Measurements from ENCODE around the gene ANO5.

ANO5 gene, protein sequence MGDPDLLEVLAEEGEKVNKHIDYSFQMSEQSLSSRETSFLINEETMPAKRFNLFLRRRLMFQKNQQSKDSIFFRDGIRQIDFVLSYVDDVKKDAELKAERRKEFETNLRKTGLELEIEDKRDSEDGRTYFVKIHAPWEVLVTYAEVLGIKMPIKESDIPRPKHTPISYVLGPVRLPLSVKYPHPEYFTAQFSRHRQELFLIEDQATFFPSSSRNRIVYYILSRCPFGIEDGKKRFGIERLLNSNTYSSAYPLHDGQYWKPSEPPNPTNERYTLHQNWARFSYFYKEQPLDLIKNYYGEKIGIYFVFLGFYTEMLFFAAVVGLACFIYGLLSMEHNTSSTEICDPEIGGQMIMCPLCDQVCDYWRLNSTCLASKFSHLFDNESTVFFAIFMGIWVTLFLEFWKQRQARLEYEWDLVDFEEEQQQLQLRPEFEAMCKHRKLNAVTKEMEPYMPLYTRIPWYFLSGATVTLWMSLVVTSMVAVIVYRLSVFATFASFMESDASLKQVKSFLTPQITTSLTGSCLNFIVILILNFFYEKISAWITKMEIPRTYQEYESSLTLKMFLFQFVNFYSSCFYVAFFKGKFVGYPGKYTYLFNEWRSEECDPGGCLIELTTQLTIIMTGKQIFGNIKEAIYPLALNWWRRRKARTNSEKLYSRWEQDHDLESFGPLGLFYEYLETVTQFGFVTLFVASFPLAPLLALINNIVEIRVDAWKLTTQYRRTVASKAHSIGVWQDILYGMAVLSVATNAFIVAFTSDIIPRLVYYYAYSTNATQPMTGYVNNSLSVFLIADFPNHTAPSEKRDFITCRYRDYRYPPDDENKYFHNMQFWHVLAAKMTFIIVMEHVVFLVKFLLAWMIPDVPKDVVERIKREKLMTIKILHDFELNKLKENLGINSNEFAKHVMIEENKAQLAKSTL

GRCh38 chr11:22192642-22193347 is at the start of gene ANO5:
Gene ANO5, plus strand, starts transcription at chr11:22193085. Its CDS starts 408 bp downstream, at chr11:22193493.
- DNase-seq = no peak

DNA sequence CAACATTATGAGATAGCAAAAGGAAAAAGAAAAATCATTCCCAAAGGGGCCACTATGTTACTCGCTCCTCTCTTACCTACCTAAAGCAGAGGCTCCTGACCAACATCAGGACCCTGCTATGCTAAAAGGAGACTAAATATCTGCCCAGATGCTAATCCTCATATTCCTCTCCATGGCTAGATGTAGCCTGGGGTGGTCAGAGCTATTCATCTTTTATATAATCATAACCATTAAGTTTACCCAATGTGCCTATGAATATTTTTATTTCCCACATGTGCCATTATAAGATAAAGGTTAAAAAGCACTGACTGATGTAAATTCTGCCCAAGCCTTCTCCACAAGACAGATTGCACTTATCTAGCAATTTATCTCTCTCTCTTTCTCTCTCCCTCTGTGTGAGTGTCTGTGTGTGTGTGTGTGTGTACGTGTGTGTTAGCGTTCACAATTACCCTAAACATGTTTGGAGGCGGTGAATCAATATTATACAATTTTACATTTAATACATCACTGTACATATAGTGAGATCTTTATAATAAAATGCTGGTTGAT is 41.2 kb upstream of the ANO5 start:
- no peak for DNase-seq

GRCh38 chr11:22157531-22157930 is 35.4 kb upstream of the ANO5 start:
- DNase-seq = no peak

DNA sequence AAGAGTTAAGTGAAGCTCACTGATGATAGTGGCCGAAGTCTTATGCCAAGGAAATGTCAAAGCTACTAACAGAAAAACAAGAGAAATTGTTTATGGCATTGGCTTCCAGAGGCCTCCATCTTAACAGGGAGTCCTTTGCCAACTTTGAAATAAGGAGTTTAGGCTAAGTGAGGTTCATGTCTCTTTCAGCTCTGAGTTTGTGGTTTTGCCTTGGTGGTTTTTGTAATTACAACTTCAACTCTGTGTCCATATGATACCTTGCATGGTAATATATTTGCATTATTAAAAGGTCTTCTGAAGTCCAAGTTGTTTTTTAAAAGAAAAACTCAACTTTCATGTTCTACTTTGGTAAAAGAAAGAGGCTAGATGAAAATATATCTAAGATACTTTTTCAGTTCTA is 31.4 kb upstream of the ANO5 start:
- DNase-seq = no peak

DNA sequence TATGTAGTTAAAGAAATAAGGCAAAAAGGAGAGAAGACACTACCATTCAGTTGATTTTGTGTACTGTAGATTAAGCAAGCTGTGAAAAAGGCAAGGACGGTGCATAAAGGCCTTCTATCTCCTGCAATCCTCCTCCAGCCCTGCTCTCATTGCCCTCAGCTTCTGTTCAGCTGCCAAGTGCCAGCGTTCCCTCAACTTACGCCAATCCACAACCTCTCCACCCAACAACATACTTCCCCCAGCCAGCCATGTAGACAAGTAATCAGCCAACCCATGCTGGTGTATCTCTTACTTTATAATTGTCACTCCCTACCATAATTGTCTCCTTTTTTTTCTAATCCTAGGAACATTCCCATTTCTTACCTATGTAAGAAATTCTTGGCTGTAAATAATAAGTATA is 30.1 kb upstream of the ANO5 start:
- DNase-seq = no peak

DNA sequence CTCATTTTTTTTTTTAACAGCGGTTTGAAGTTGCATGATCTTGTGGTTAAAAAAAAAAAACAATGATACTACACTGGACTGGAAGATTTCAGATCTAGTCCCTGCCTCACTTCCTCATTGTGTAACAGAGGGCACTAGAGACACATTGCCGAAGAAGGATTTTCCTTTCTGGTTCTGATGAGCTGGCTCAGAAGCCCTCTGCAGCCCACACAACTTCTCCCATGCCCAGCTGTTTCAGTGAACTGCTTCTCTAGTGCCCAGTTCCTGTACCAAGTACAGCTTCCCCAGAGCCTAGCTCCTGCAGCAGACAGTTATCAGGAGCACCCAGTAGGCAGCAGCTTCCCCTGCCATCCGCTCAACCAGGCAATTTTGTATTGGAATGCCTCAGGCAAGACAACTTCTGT is 29.5 kb upstream of the ANO5 start:
- DNase-seq = no peak

- DNase-seq = no peak
These were observed 27.8 kb upstream of the ANO5 start for GRCh38 chr11:22165087-22165486.

DNA sequence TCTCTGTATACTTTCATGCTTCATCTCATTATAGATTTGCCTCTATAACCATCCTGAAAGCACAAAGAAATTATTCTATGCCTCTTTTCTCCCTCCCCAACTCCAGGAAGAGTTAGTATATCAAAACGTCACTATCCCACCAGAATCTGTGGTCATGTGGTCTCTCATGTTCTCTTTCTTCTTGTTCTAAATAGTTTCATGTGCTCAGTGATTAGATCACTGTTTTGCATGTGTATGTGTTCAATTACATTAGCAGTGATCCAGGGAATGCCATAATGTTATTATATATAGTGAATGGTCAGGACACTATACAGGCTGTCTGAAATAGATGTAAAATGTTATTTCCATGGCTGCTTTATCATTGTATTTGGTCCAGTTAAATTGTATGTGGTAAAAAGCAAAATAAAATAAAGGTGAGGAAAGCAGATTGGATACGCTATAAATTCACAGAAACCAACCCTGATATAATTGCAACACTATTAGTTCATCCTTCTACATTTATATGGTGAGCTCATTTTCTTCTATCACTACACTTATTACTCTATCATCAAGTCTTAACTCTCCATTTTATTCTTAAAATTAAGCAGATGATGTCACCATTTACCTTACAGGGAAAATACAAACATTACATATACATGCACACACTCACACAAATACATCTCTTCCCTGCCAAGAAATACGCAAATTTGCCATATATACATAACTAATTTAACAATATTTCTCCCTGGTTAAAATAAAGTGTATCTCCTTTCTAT is 26.9 kb upstream of the ANO5 start:
- no peak for DNase-seq

DNA sequence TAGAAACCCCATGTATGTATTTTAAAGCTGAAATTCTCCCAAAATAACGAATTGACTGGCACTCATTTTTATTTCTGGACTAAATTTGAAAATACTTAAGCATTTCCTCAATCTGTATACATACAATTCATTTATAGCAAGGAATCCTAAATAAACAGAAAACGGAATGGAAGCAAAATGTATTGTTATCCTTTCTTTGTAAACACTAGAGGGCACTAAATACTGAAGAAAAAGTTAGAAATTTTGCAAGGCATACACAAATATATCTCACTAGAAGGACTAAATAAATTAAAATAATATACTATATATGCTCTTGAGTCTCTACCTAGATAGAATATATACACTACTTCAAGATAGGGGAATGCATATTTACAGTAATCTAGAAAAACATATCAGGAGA is 23.1 kb upstream of the ANO5 start:
- DNase-seq = no peak

GRCh38 chr11:22173532-22173931 is 19.4 kb upstream of the ANO5 start:
- no peak for DNase-seq

DNA sequence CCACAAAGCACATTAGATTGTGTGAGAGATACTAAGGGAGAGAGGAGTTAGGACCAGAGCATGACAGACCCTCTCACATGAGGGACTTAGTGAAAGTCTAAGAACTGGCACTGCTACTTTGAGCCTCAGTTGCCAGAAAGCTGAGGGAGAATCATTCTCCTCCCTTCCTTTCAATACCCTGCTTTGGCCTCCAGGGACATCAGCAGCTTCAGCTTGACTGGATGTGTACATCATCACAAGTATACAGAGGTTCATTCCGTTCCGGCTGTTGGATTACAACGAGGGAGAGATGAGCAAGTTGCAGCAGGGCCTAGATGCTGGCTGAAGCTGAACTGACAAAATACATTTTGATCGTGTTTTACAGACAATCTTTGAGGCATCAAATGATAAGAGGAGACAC is 15.7 kb upstream of the ANO5 start:
- no peak for DNase-seq

DNA sequence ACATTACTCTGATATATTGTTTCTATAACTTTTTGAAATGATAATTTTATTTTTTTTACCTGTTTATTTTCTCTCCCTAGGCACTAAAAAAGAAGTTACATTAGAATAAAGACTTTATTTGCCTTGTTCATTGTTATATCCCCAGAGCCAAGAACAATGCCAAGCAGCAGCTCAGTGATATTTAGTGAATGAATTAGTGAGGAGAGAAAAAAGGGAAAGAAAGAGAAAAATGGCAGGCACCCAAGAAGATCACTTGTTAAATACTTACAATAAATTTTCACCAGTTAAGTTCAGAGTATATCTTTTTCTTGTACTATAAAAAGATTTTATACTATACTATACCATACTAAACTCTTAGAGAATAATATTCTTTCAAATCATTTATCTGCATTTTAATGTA is 13.3 kb upstream of the ANO5 start:
- DNase-seq = no peak

GRCh38 chr11:22180131-22180530 is 12.8 kb upstream of the ANO5 start:
- DNase-seq = no peak

GRCh38 chr11:22189660-22190059 is 3.2 kb upstream of the ANO5 start:
- DNase-seq = no peak

- DNase-seq = no peak
These were observed 1.9 kb upstream of the ANO5 start for GRCh38 chr11:22190827-22191463.

DNA sequence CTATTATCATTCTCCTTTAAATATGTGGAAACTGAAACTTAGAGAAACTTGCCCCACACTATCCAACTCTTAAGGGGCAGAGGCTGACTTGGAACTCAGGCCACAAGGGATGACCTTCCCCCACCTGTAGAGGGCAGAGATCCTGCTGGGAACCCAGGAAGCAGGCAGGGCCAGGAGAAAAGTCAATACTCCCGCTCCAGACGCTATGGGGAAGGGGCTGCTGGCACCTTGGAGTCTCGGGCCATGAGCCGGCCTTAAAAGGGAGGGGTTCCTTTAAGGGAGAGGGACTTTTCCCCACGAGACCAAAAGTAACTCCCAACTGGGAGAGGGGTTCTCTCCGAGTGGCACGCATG is 620 bp upstream of the ANO5 start:
- no peak for DNase-seq

DNA sequence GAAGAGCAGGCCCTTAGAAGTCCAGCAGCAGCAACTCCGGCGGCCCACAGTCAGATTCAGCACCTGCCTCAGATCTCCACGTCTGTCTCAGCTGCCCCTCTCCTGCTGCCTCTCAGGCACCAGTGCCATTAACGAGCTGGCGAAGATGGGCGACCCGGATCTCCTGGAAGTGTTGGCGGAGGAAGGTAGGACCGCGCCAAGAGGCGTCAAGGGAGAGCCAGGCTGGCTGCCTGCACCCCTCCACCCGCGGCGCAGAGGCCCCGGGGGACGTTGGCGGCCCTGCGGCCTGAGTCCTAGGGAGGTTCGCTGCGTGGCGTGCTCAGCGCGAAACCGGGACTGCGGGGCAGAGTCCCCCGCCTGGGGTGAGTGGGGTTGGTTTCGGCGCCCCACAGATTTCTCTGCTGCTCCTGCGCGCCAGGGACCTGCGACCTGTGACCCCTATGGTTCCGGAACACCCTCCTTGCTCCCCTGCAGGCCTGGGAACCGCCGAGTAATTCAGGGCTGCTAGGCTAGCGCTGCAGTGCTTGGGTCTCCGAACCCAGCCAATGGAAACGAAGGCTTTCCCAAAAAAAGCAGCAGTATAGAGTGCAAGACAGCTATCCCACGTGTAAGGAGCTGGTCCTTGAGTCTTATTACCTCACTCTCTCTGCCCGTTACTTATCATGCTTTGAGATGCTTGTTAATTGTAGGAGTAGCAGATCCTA is 615 bp downstream of the ANO5 start:
- DNase-seq = no peak

- DNase-seq = no peak
These were observed 1.4 kb downstream of the ANO5 start for GRCh38 chr11:22194306-22194705.

- no peak for DNase-seq
These were observed 2.0 kb downstream of the ANO5 start for GRCh38 chr11:22194907-22195306.

DNA sequence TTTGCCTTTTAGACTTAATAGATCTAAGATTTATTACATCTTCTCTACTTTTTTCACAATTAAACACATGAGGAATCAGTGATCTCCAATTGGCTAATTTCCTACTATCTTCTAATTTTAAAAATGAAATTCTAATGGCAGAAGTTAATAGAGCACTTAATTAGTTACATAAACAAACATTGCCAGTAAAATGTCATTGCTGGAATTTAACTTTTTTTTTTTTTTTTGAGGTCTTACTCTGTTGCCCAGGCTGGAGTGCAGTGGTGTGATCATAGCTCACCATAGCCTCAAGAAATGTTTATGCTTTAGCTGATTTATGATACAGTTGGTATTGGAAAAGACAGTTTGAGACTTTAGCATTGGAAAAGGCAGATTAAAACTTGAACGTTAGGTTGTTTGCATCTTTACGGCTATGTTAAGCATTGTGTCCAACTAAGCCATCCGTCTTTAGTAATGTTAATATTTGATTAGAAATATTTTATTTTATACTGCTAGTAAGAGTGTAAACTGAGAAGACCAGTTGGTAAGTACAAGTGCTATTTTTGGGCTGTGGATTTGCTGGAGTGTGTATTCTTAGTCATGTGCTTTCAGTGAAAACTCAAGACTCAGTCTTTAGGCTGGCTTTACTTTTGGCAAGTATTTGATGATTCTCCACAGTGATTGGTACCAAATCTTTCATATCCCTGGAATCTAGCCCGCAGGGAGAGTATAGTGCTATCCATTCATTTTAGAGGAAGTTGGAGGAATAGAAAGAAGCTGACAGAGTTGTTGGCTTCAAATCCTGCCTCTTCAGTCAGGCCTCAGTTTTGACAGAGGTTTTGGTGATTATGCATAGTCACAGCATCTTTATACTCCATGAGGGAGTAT is 4.5 kb downstream of the ANO5 start:
- DNase-seq = no peak

Measured in activated naive CD4-positive, alpha-beta T cell (primary cell).